Endothelial cell of umbilical vein (primary cell): ENCODE data around the gene HDAC7. TPM values are rescaled to one million over a fixed set of nuclear protein-coding genes. Genes with fewer than 3 reads are reported as not detected.

Experiments used
- BruUV-seq: library from RNA; stranded (reverse); fragments of 400-500 nt; replicated peaks from 2 replicates; lab custom pipeline; 2021; lab: Mats Ljungman, UMichigan
- CTCF ChIA-PET: fragments of 300-600, 350-600 bp; sonication (Branson Sonifier 250); formaldehyde crosslinking; loops from one replicate; lab custom pipeline; 2021; ENCODE audit warnings: antibody characterized with exemption, inconsistent platforms; lab: Charles Lee
- POLR2A ChIA-PET: fragments of 300-600, 350-600 bp; sonication (Branson Sonifier 250); formaldehyde crosslinking; loops from one replicate; lab custom pipeline; 2021; ENCODE audit warnings: antibody characterized with exemption, inconsistent platforms; lab: Charles Lee
- DNase-seq: peaks from one replicate; pipeline ENCODE4 v3.0.0-alpha.2; 2011; ENCODE audit warnings: low read depth, low spot score
- FAIRE-seq: peaks from 2 replicates; lab custom pipeline; 2011; peaks lifted over from hg19 to GRCh38; lab: Jason Lieb, UNC
- H2AFZ ChIP-seq: 2 replicates; pipeline ENCODE4 v1.6.0; 2012; ENCODE audit warnings: low read depth, low read length, control low read depth, inconsistent platforms
- H3K27ac ChIP-seq: 2 replicates; pipeline ENCODE4 v1.5.1; 2011; ENCODE audit warnings: low read depth, mild to moderate bottlenecking, control low read depth, low read length, moderate library complexity; ENCODE audit not compliant: insufficient read depth
- H3K27me3 ChIP-seq, 2 experiments: 2 replicates each; pipeline versions ENCODE4 v1.6.0 to v1.6.1; 2011; ENCODE audit warnings: low read length in 2 of 2, mixed read lengths in 1 of 2; ENCODE audit not compliant: control insufficient read depth in 2 of 2, insufficient read depth in 2 of 2
- H3K36me3 ChIP-seq, 2 experiments: 2 replicates in 1 of 2; 3 replicates in 1 of 2; pipeline ENCODE4 v1.5.1; 2011; ENCODE audit warnings: low read length in 2 of 2, mild to moderate bottlenecking in 1 of 2, moderate library complexity in 1 of 2; ENCODE audit not compliant: control insufficient read depth in 2 of 2, insufficient read depth in 2 of 2; ENCODE audit errors: extremely low read depth in 1 of 2
- H3K4me1 ChIP-seq: 3 replicates; pipeline ENCODE4 v1.5.1; 2011; ENCODE audit warnings: mild to moderate bottlenecking, low read length; ENCODE audit not compliant: control insufficient read depth, insufficient read depth; ENCODE audit errors: extremely low read depth
- H3K4me2 ChIP-seq: 2 replicates; pipeline ENCODE4 v1.6.1; 2011; ENCODE audit warnings: low read length, control low read depth, mixed read lengths; ENCODE audit not compliant: insufficient read depth
- H3K4me3 ChIP-seq, 3 experiments: fragments of 200-600 bp in 1 of 3; sonication (generic), shearing (Covaris generic) in 1 of 3; replicated peaks in 1 of 3; 2 replicates each; pipeline ENCODE4 v1.5.1; 2011 to 2016; ENCODE audit warnings: control low read depth in 3 of 3, low read length in 3 of 3, mild to moderate bottlenecking in 2 of 3, inconsistent platforms in 1 of 3, low read depth in 1 of 3, moderate library complexity in 1 of 3; ENCODE audit not compliant: insufficient read depth in 1 of 3
- H3K79me2 ChIP-seq: 2 replicates; pipeline ENCODE4 v1.6.0; 2012; ENCODE audit warnings: low read length, inconsistent platforms; ENCODE audit not compliant: control insufficient read depth, insufficient read depth
- H3K9ac ChIP-seq: replicated peaks from 2 replicates; pipeline ENCODE3; 2011; ENCODE audit warnings: low read length, control low read depth; ENCODE audit not compliant: insufficient read depth; ENCODE audit errors: extremely low read depth
- H3K9me1 ChIP-seq: replicated peaks from 3 replicates; pipeline ENCODE4 v1.6.0; 2011; ENCODE audit warnings: mild to moderate bottlenecking, low read length; ENCODE audit not compliant: control insufficient read depth, insufficient read depth; ENCODE audit errors: extremely low read depth
- H3K9me3 ChIP-seq: replicated peaks from 2 replicates; pipeline ENCODE4 v1.5.1; 2012; ENCODE audit warnings: low read length, inconsistent platforms; ENCODE audit not compliant: control insufficient read depth, insufficient read depth
- H4K20me1 ChIP-seq: replicated peaks from 2 replicates; pipeline ENCODE3; 2011; ENCODE audit warnings: mild to moderate bottlenecking, low read length; ENCODE audit not compliant: control insufficient read depth, insufficient read depth; ENCODE audit errors: extremely low read depth
- EZH2 ChIP-seq: IDR thresholded peaks from 2 replicates; pipeline ENCODE4 v1.6.1; 2012; ENCODE audit warnings: borderline replicate concordance, low read depth, mild to moderate bottlenecking, moderate library complexity, low read length, inconsistent platforms; ENCODE audit not compliant: severe bottlenecking
- FOS ChIP-seq: IDR thresholded peaks from 2 replicates; pipeline ENCODE4 v1.6.1; 2011; ENCODE audit warnings: mild to moderate bottlenecking, low read length, moderate library complexity, borderline replicate concordance; ENCODE audit not compliant: insufficient read depth
- GATA2 ChIP-seq: IDR thresholded peaks from 2 replicates; pipeline ENCODE4 v1.7.0; 2011; ENCODE audit warnings: low read depth, mild to moderate bottlenecking, moderate library complexity, mixed read lengths, low read length; ENCODE audit not compliant: insufficient read length, insufficient read depth
- JUN ChIP-seq: IDR thresholded peaks from 2 replicates; pipeline ENCODE4 v1.6.1; 2011; ENCODE audit warnings: borderline replicate concordance, low read depth; ENCODE audit not compliant: insufficient read length, insufficient read depth
- MAX ChIP-seq: IDR thresholded peaks from 2 replicates; pipeline ENCODE4 v1.6.1; 2011; ENCODE audit not compliant: insufficient read depth, insufficient read length
- MYC ChIP-seq: IDR thresholded peaks from one replicate; pipeline ENCODE4 v1.6.1; 2011; ENCODE audit warnings: mild to moderate bottlenecking, low read depth, low read length
- POLR2A ChIP-seq: IDR thresholded peaks from 2 replicates; pipeline ENCODE4 v1.6.1; 2012; ENCODE audit warnings: low read depth, mild to moderate bottlenecking, control low read depth, low read length
- POLR2AphosphoS5 ChIP-seq: IDR thresholded peaks from 2 replicates; pipeline ENCODE4 v1.6.1; 2012; ENCODE audit warnings: low read depth, mild to moderate bottlenecking, control low read depth, low read length, moderate library complexity; ENCODE audit not compliant: insufficient read depth
- dilution Hi-C: fragments of 300-500 bp; cut with MboI; formaldehyde crosslinking; loops from one replicate; pipeline ENCODE4 v1.15.0; 2019; ENCODE audit warnings: low sequenced_read_pairs; ENCODE audit not compliant: extremely low pct_ligation_motif_present
- intact Hi-C: fragments of 100-400 bp; cut with micrococcal nuclease; formaldehyde crosslinking; loops from one replicate; pipeline ENCODE4 v1.10.0; 2022
- polyA plus RNA-seq, 4 experiments: library from polyadenylated mRNA; depleted of rRNA in 3 of 4; stranded (reverse) in 3 of 4; unstranded in 1 of 4; fragments of >200 nt; gene quantifications; 2 replicates each; pipeline versions ENCODE4 v1.2.1 to v1.2.3, GENCODE V29; 2011 to 2012; ENCODE audit warnings: missing spikeins in 1 of 4
- total RNA-seq: library from RNA; stranded (reverse); gene quantifications from 2 replicates; pipeline ENCODE4 v1.2.3, GENCODE V29; 2021
- TF ChIP-seq, protein P1 (sequence below), 2 donors: IDR thresholded peaks; 1 replicate in 1 of 2; 2 replicates in 1 of 2; pipeline ENCODE4 v1.5.1; 2011; ENCODE audit warnings: low read length in 2 of 2, mild to moderate bottlenecking in 2 of 2, moderate library complexity in 2 of 2, control low read depth in 1 of 2, inconsistent platforms in 1 of 2, low read depth in 1 of 2; ENCODE audit not compliant: insufficient read depth in 1 of 2; ENCODE audit errors: extremely low read depth in 1 of 2

The HDAC7 gene
- total and polyA plus RNA-seq, 2 donors (not counting 3 experiments of a cell fraction or from before 2014, with no cell fraction given) = 119 to 249 TPM

- no peaks in the 10 kb centered on the region for H3K36me3 ChIP-seq
- intact Hi-C loops = no loop called here
- DNase-seq (no peak), FAIRE-seq (no peak)
- H3K27me3 ChIP-seq = no peaks in the 10 kb centered on the region
- no peaks in the 10 kb centered on the region for H3K79me2 ChIP-seq
- TF ChIP-seq GATA2 (no peak), MYC (no peak), MAX (no peak), FOS (no peak), JUN (no peak), POLR2A (no peak), EZH2 (no peak), POLR2AphosphoS5 (no peak)
- TF ChIP-seq, protein P1, sequence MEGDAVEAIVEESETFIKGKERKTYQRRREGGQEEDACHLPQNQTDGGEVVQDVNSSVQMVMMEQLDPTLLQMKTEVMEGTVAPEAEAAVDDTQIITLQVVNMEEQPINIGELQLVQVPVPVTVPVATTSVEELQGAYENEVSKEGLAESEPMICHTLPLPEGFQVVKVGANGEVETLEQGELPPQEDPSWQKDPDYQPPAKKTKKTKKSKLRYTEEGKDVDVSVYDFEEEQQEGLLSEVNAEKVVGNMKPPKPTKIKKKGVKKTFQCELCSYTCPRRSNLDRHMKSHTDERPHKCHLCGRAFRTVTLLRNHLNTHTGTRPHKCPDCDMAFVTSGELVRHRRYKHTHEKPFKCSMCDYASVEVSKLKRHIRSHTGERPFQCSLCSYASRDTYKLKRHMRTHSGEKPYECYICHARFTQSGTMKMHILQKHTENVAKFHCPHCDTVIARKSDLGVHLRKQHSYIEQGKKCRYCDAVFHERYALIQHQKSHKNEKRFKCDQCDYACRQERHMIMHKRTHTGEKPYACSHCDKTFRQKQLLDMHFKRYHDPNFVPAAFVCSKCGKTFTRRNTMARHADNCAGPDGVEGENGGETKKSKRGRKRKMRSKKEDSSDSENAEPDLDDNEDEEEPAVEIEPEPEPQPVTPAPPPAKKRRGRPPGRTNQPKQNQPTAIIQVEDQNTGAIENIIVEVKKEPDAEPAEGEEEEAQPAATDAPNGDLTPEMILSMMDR (IDR thresholded peaks at IDR 0.05; ENCODE audit: extremely low read depth in 1 of 2, insufficient read depth in 1 of 2, low read depth in 1 of 2, low read length in 2 of 2) = no peak
- H3K4me1 ChIP-seq = peaks cover 31% of the 10 kb centered on the region
- ChIA-PET CTCF (interaction anchor here (1.0 to 9.3 kb wide), 5 partner anchors 17 to 64 kb away, joined by 3 to 133 read pairs (median 40); partner anchors contain the start of gene RAPGEF3), POLR2A (no interaction called here)
- H3K4me3 ChIP-seq = no peak overlapping the region
- no peaks in the 10 kb centered on the region for H3K9me1 ChIP-seq
- dilution Hi-C loops = no loop called here
- H3K9ac ChIP-seq = no peak overlapping the region
- H3K9me3 ChIP-seq = no peaks in the 10 kb centered on the region
- no peak overlapping the region for H3K4me2 ChIP-seq
- H4K20me1 ChIP-seq = no peaks in the 10 kb centered on the region
- H3K27ac ChIP-seq = no peak overlapping the region
- H2AFZ ChIP-seq = no peak overlapping the region
- BruUV-seq = no TSS peak
These were observed 45.0 kb downstream of the HDAC7 start for GRCh38 chr12:47774663-47775062.
